Liver (tissue), 9 donors: Measurements from ENCODE around the gene PTTG1IP. TPM values are rescaled to one million over a fixed set of nuclear protein-coding genes. Genes with fewer than 3 reads are reported as not detected.

ENCODE experiments used
- DNase-seq: peaks from one replicate; pipeline ENCODE4 v3.0.0-alpha.2; 2017; ENCODE audit warnings: low spot score
- H3K27ac ChIP-seq, 2 donors: one replicate each; pipeline ENCODE4 v1.7.0; 2013; ENCODE audit warnings: inconsistent platforms in 2 of 2, low read length in 2 of 2, control low read depth in 1 of 2, low read depth in 1 of 2, mild to moderate bottlenecking in 1 of 2
- H3K27me3 ChIP-seq, 4 donors: one replicate each; pipeline versions ENCODE4 v1.6.1 to v1.7.0; 2013; ENCODE audit warnings: low read length in 3 of 4, inconsistent platforms in 1 of 4, mild to moderate bottlenecking in 1 of 4, moderate library complexity in 1 of 4; ENCODE audit not compliant: control insufficient read depth in 4 of 4, insufficient read depth in 4 of 4
- H3K36me3 ChIP-seq, 4 donors: one replicate each; pipeline versions ENCODE4 v1.6.1 to v1.7.0; 2013; ENCODE audit warnings: low read length in 3 of 4, mild to moderate bottlenecking in 3 of 4, low read depth in 1 of 4, moderate library complexity in 1 of 4; ENCODE audit not compliant: control insufficient read depth in 4 of 4, insufficient read depth in 3 of 4
- H3K4me1 ChIP-seq, 4 donors: one replicate each; pipeline versions ENCODE4 v1.6.1 to v1.7.0; 2013; ENCODE audit warnings: low read length in 3 of 4, mild to moderate bottlenecking in 3 of 4, moderate library complexity in 1 of 4; ENCODE audit not compliant: control insufficient read depth in 4 of 4, insufficient read depth in 4 of 4
- H3K4me3 ChIP-seq, 3 donors: one replicate each; pipeline versions ENCODE4 v1.6.1 to v1.7.0; 2013; ENCODE audit warnings: low read length in 3 of 3, control low read depth in 1 of 3, low read depth in 1 of 3, mild to moderate bottlenecking in 1 of 3
- H3K9ac ChIP-seq, 2 donors: one replicate each; pipeline ENCODE4 v1.7.0; 2013; ENCODE audit warnings: low read length in 2 of 2, mild to moderate bottlenecking in 2 of 2, moderate library complexity in 2 of 2, control low read depth in 1 of 2, low read depth in 1 of 2
- H3K9me3 ChIP-seq, 4 donors: one replicate each; pipeline versions ENCODE4 v1.6.1 to v1.7.0; 2013; ENCODE audit warnings: low read length in 3 of 4; ENCODE audit not compliant: control insufficient read depth in 4 of 4
- CTCF ChIP-seq: fragments of 150-350 bp; IDR thresholded peaks from 2 replicates; pipeline ENCODE4 v1.5.1; 2017; ENCODE audit warnings: improper control_type of control experiment, low read depth, low read length; ENCODE audit not compliant: missing input control
- EGR1 ChIP-seq, 2 donors: IDR thresholded peaks; 2 replicates each; pipeline ENCODE4 v1.6.1; 2016 to 2018; ENCODE audit warnings: antibody characterized with exemption in 2 of 2, low read depth in 2 of 2
- FOXA1 ChIP-seq: IDR thresholded peaks from 2 replicates; pipeline ENCODE4 v1.6.1; 2016; ENCODE audit warnings: antibody characterized with exemption
- FOXA2 ChIP-seq: IDR thresholded peaks from 2 replicates; pipeline ENCODE4 v1.6.1; 2016; ENCODE audit warnings: antibody characterized with exemption
- GABPA ChIP-seq, 2 donors: IDR thresholded peaks in 1 of 2; conservative IDR thresholded peaks in 1 of 2; 2 replicates each; pipeline ENCODE4 v1.6.1; 2016; ENCODE audit warnings: antibody characterized with exemption in 2 of 2, mild to moderate bottlenecking in 1 of 2, moderate library complexity in 1 of 2
- HNF4A ChIP-seq, 2 donors: conservative IDR thresholded peaks; 2 replicates each; pipeline ENCODE4 v1.6.1; 2016; ENCODE audit warnings: antibody characterized with exemption in 2 of 2, mild to moderate bottlenecking in 2 of 2
- HNF4G ChIP-seq: IDR thresholded peaks from 2 replicates; pipeline ENCODE4 v1.6.1; 2016; ENCODE audit warnings: antibody characterized with exemption
- JUND ChIP-seq, 2 donors: IDR thresholded peaks; 2 replicates each; pipeline ENCODE4 v1.6.1; 2016; ENCODE audit warnings: antibody characterized with exemption in 2 of 2
- RAD21 ChIP-seq, 2 donors: IDR thresholded peaks; 2 replicates each; pipeline ENCODE4 v1.6.1; 2016; ENCODE audit warnings: antibody characterized with exemption in 2 of 2, mild to moderate bottlenecking in 2 of 2
- RXRA ChIP-seq, 2 donors: IDR thresholded peaks; 2 replicates each; pipeline ENCODE4 v1.6.1; 2017 to 2018; ENCODE audit warnings: antibody characterized with exemption in 2 of 2, mild to moderate bottlenecking in 1 of 2
- SP1 ChIP-seq: IDR thresholded peaks from 2 replicates; pipeline ENCODE4 v1.6.1; 2018; ENCODE audit warnings: antibody characterized with exemption, mild to moderate bottlenecking
- TAF1 ChIP-seq: conservative IDR thresholded peaks from 2 replicates; pipeline ENCODE4 v1.6.1; 2016; ENCODE audit warnings: antibody characterized with exemption, mild to moderate bottlenecking
- YY1 ChIP-seq: IDR thresholded peaks from 2 replicates; pipeline ENCODE4 v1.6.1; 2016; ENCODE audit warnings: antibody characterized with exemption, mild to moderate bottlenecking
- WGBS: extraction: QIAGEN DNeasy Blood & Tissue Kit; methylation state at CpG from one replicate; pipeline ENCODE4 v1.1.7; 2013; 5-methylcytosine and 5-hydroxymethylcytosine counted together
- polyA plus RNA-seq, 2 donors: library from polyadenylated mRNA; stranded (reverse) in 1 of 2; unstranded in 1 of 2; fragments of 200-250 nt in 1 of 2; fragments of >200 nt in 1 of 2; fragmentation: Nextera tagmentation in 1 of 2; extraction: Ambion mirVana in 1 of 2; gene quantifications; one replicate each; pipeline versions ENCODE4 v1.2.1 to v1.2.3, GENCODE V29; 2013 to 2015
- total RNA-seq, 2 donors: library from RNA; depleted of rRNA; stranded (reverse); fragments of >200 nt; gene quantifications; one replicate each; pipeline ENCODE4 v1.2.3, GENCODE V29; 2014
- TF ChIP-seq, protein P1 (sequence below): IDR thresholded peaks from 2 replicates; pipeline ENCODE4 v1.6.1; 2016; ENCODE audit warnings: antibody characterized with exemption
- TF ChIP-seq, protein P2 (sequence below): IDR thresholded peaks from 2 replicates; pipeline ENCODE4 v1.6.1; 2016; ENCODE audit warnings: antibody characterized with exemption
- TF ChIP-seq, protein P3 (sequence below): IDR thresholded peaks from 2 replicates; pipeline ENCODE4 v1.6.1; 2016; ENCODE audit warnings: antibody characterized with exemption
- donor health status: healthy.
- donor health status: healthy.
- donor health status: healthy.
- donor health status: healthy.
- donor health status: healthy.

PTTG1IP gene
- total and polyA plus RNA-seq, 4 donors: 62.0 to 94.0 (median 79.8) TPM

- Histone ChIP-seq H3K9me3 (no peaks in the 10 kb centered on the region), H3K4me1 (peaks cover 22 to 43% (median 38%) of the 10 kb centered on the region in 4 donors), H3K27ac (no peak overlapping the region), H3K36me3 (no peaks in the 10 kb centered on the region), H3K27me3 (no peaks in the 10 kb centered on the region), H3K4me3 (no peak overlapping the region), H3K9ac (no peak overlapping the region)
- DNase-seq: no peak
- WGBS: 83% methylated on average over 7 of the region's 7 CpGs
- TF ChIP-seq EGR1 (IDR thresholded peaks at IDR 0.05; ENCODE audit: low read depth in 2 of 2): no peak
- TF ChIP-seq JUND (IDR thresholded peaks at IDR 0.05): peak in 1 of 2 donors; percentile 15
These were observed 43.5 kb upstream of the PTTG1IP start for GRCh38 chr21:44916965-44917364.

GRCh38 chr21:44914176-44914874, 40.8 kb upstream of the PTTG1IP start:
- Histone ChIP-seq H3K9ac (no peak overlapping the region), H3K4me3 (no peak overlapping the region), H3K9me3 (no peaks in the 10 kb centered on the region), H3K27me3 (no peaks in the 10 kb centered on the region), H3K36me3 (no peaks in the 10 kb centered on the region), H3K27ac (peak overlapping the region; percentile 85 to 92), H3K4me1 (peaks cover 34 to 63% (median 57%) of the 10 kb centered on the region in 4 donors)
- TF ChIP-seq FOXA1 (no peak), RXRA (IDR thresholded peaks at IDR 0.05) (peak in 1 of 2 donors; percentile 15), TAF1 (no peak), EGR1 (IDR thresholded peaks at IDR 0.05; ENCODE audit: low read depth in 2 of 2) (peak in 1 of 2 donors; percentile 22)
- TF ChIP-seq, protein P1, sequence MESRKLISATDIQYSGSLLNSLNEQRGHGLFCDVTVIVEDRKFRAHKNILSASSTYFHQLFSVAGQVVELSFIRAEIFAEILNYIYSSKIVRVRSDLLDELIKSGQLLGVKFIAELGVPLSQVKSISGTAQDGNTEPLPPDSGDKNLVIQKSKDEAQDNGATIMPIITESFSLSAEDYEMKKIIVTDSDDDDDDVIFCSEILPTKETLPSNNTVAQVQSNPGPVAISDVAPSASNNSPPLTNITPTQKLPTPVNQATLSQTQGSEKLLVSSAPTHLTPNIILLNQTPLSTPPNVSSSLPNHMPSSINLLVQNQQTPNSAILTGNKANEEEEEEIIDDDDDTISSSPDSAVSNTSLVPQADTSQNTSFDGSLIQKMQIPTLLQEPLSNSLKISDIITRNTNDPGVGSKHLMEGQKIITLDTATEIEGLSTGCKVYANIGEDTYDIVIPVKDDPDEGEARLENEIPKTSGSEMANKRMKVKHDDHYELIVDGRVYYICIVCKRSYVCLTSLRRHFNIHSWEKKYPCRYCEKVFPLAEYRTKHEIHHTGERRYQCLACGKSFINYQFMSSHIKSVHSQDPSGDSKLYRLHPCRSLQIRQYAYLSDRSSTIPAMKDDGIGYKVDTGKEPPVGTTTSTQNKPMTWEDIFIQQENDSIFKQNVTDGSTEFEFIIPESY: no peak
- TF ChIP-seq, protein P2, sequence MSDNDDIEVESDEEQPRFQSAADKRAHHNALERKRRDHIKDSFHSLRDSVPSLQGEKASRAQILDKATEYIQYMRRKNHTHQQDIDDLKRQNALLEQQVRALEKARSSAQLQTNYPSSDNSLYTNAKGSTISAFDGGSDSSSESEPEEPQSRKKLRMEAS: peak; percentile 39
- no peak for DNase-seq
- 55% methylated on average over 18 of the region's 18 CpGs for WGBS

DNA sequence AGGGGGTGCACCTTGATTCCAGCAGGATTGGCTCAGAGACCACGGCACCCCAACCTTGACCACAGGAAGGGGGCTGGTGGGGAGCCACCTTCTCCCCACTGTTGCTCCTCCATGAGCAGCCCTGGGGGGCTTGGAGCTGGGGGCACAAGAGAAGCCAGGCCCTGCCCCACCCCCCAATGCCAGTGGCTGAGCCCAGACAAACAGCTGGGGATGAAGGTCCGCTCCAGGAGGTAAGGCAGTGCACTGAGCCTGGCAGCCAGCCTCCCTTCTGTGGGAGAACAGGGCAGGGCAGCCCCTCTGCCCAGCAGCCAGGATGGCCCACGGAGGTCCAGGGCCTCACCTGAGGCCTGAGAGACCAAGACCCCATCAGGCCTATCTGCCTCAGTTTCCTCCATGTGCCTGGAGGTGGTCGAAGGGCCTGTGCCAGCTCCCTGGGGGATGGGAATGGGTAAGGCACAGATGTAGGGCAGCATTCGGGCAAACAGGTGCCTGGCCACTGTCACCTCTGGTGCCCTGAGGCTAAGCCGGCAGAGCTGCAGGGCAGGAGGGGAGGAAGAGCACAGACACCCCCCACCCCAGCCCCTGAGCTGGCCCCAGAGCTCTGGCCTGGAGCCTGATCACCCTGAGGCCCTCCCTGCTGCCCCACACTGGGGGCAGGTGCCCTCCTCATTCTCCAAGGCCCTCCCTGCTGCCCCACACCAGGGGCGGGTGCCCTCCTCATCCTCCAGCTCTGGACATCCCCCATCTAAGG, 40.1 kb upstream of the PTTG1IP start:
- no peak for DNase-seq
- no peaks in the 10 kb centered on the region for H3K9me3 ChIP-seq
- no peaks in the 10 kb centered on the region for H3K27me3 ChIP-seq
- H3K27ac ChIP-seq: peak overlapping the region; percentile 85 to 92
- no peak overlapping the region for H3K4me3 ChIP-seq
- 51% methylated on average over 7 of the region's 7 CpGs for WGBS
- peaks cover 34 to 63% (median 58%) of the 10 kb centered on the region in 4 donors for H3K4me1 ChIP-seq
- H3K36me3 ChIP-seq: no peaks in the 10 kb centered on the region
- no peak overlapping the region for H3K9ac ChIP-seq
- TF ChIP-seq JUND (IDR thresholded peaks at IDR 0.05) (no peak), FOXA2 (no peak), FOXA1 (no peak), YY1 (no peak), GABPA (IDR thresholded peaks at IDR 0.05 in 1 of 2, conservative IDR thresholded peaks at IDR 0.05 in 1 of 2) (no peak), SP1 (peak; percentile 61), HNF4G (peak; percentile 18), CTCF (no peak), TAF1 (no peak), RAD21 (IDR thresholded peaks at IDR 0.05) (no peak), EGR1 (IDR thresholded peaks at IDR 0.05; ENCODE audit: low read depth in 2 of 2) (no peak), HNF4A (conservative IDR thresholded peaks at IDR 0.05) (peak; percentile 62 to 79)
- TF ChIP-seq, protein P3, sequence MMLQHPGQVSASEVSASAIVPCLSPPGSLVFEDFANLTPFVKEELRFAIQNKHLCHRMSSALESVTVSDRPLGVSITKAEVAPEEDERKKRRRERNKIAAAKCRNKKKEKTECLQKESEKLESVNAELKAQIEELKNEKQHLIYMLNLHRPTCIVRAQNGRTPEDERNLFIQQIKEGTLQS: no peak
- TF ChIP-seq, protein P1: no peak
